ENCODE measurements around the gene ACVR1C. TPM values are rescaled to one million over a fixed set of nuclear protein-coding genes. Genes with fewer than 3 reads are reported as not detected.
"Not testable (repeated sequence)": the region's sequence is repeated elsewhere in the genome, so short reads cannot be mapped to it uniquely, and the experiment has no call there.

ACVR1C gene
- total RNA-seq, 2 donors from 2014 or later: 0.41 TPM; not detected in 1

GRCh38 chr2:157523270-157524247, 105.1 kb downstream of the ACVR1C start:
- Histone ChIP-seq H3K4me3 (no peak overlapping the region), H3K27me3 (replicated peaks; ENCODE audit: insufficient read depth) (no peaks in the 10 kb centered on the region), H3K36me3 (no peaks in the 10 kb centered on the region), H3K27ac (no peak overlapping the region), H3K9me3 (no peaks in the 10 kb centered on the region), H3K4me1 (ENCODE audit: control insufficient read depth in 1 of 2, low read depth in 2 of 2) (no peaks in the 10 kb centered on the region)
- DNase-seq (ENCODE audit: low spot score): no peak
- ATAC-seq (ENCODE audit: insufficient number of reproducible peaks, low FRiP score, low read depth): no peak
- no peak for TF ChIP-seq CTCF (IDR thresholded peaks at IDR 0.05)

GRCh38 chr2:157514966-157515365, 113.7 kb downstream of the ACVR1C start:
- H3K36me3 ChIP-seq; H3K27ac ChIP-seq; H3K27me3 ChIP-seq (replicated peaks; ENCODE audit: insufficient read depth); H3K9me3 ChIP-seq; H3K4me1 ChIP-seq (ENCODE audit: control insufficient read depth in 1 of 2, low read depth in 2 of 2); H3K4me3 ChIP-seq; DNase-seq (ENCODE audit: low spot score); ATAC-seq (ENCODE audit: insufficient number of reproducible peaks, low FRiP score, low read depth): not testable (repeated sequence)

- Histone ChIP-seq H3K4me1 (ENCODE audit: control insufficient read depth in 1 of 2, low read depth in 2 of 2) (no peaks in the 10 kb centered on the region), H3K27me3 (replicated peaks; ENCODE audit: insufficient read depth) (no peaks in the 10 kb centered on the region), H3K27ac (no peak overlapping the region), H3K36me3 (no peaks in the 10 kb centered on the region), H3K4me3 (no peak overlapping the region), H3K9me3 (peaks cover 11% of the 10 kb centered on the region)
- DNase-seq (ENCODE audit: low spot score) (no peak), ATAC-seq (ENCODE audit: insufficient number of reproducible peaks, low FRiP score, low read depth) (no peak)
- TF ChIP-seq CTCF (IDR thresholded peaks at IDR 0.05): no peak
Observed at GRCh38 chr2:157509744-157510143, 118.9 kb downstream of the ACVR1C start.

GRCh38 chr2:157508676-157509075, 120.0 kb downstream of the ACVR1C start:
- no peak for DNase-seq (ENCODE audit: low spot score)
- Histone ChIP-seq H3K36me3 (no peaks in the 10 kb centered on the region), H3K9me3 (peaks cover 11% of the 10 kb centered on the region), H3K27ac (no peak overlapping the region), H3K27me3 (replicated peaks; ENCODE audit: insufficient read depth) (no peaks in the 10 kb centered on the region), H3K4me3 (no peak overlapping the region), H3K4me1 (ENCODE audit: control insufficient read depth in 1 of 2, low read depth in 2 of 2) (no peaks in the 10 kb centered on the region)
- no peak for TF ChIP-seq CTCF (IDR thresholded peaks at IDR 0.05)
- no peak for ATAC-seq (ENCODE audit: insufficient number of reproducible peaks, low FRiP score, low read depth)

- TF ChIP-seq CTCF (IDR thresholded peaks at IDR 0.05): no peak
- Histone ChIP-seq H3K27me3 (replicated peaks; ENCODE audit: insufficient read depth) (no peaks in the 10 kb centered on the region), H3K4me3 (no peak overlapping the region), H3K9me3 (peaks cover 11% of the 10 kb centered on the region), H3K36me3 (no peaks in the 10 kb centered on the region), H3K27ac (no peak overlapping the region), H3K4me1 (ENCODE audit: control insufficient read depth in 1 of 2, low read depth in 2 of 2) (no peaks in the 10 kb centered on the region)
- no peak for ATAC-seq (ENCODE audit: insufficient number of reproducible peaks, low FRiP score, low read depth)
- DNase-seq (ENCODE audit: low spot score): no peak
Observed at GRCh38 chr2:157506586-157506985, 122.1 kb downstream of the ACVR1C start.

Data from thoracic aorta (tissue), 2 donors.